Gastrocnemius medialis (tissue), 4 donors: ENCODE results near the gene ZCCHC24. TPM values are rescaled to one million over a fixed set of nuclear protein-coding genes. Genes with fewer than 3 reads are reported as not detected.
A peak's percentile ranks its signal among the peaks of the same experiment; 100 is the strongest.

Source experiments
- ATAC-seq, 2 donors: fragments of 150-250 bp; one replicate each; pipeline ENCODE4 v1.9.1; 2016
- DNase-seq, 2 donors: peaks; one replicate each; pipeline ENCODE4 v3.0.0-alpha.2; 2019
- H3K27ac ChIP-seq, 4 donors: fragments of 200-600 bp; sonication (generic); 1 replicate in 1 of 4; 2 replicates in 3 of 4; pipeline ENCODE4 v1.5.1; 2016 to 2018; ENCODE audit warnings: mild to moderate bottlenecking in 2 of 4, moderate library complexity in 1 of 4
- H3K27me3 ChIP-seq, 3 donors: fragments of 200-600 bp; sonication (generic) in 2 of 3; 1 replicate in 1 of 3; 2 replicates in 2 of 3; pipeline versions ENCODE4 v1.5.1 to v1.6.0; 2016 to 2019; ENCODE audit warnings: mild to moderate bottlenecking in 1 of 3, moderate library complexity in 1 of 3
- H3K36me3 ChIP-seq, 2 donors: fragments of 200-600 bp; sonication (generic) in 1 of 2; one replicate each; pipeline ENCODE4 v1.5.1; 2017 to 2018
- H3K4me1 ChIP-seq, 2 donors: fragments of 200-600 bp; sonication (generic) in 1 of 2; one replicate each; pipeline ENCODE4 v1.5.1; 2016 to 2017; ENCODE audit warnings: mild to moderate bottlenecking in 2 of 2
- H3K4me3 ChIP-seq, 4 donors: fragments of 200-600 bp; sonication (generic) in 3 of 4; 1 replicate in 1 of 4; 2 replicates in 3 of 4; pipeline ENCODE4 v1.5.1; 2016 to 2019; ENCODE audit warnings: mild to moderate bottlenecking in 2 of 4
- H3K9me3 ChIP-seq, 3 donors: fragments of 200-600 bp; sonication (generic) in 2 of 3; 1 replicate in 1 of 3; 2 replicates in 2 of 3; pipeline ENCODE4 v1.5.1; 2016 to 2019
- CTCF ChIP-seq, 5 experiments: fragments of 450-650 bp in 3 of 5; fragments of 200-600 bp in 2 of 5; sonication (generic) in 2 of 5; IDR thresholded peaks in 4 of 5; conservative IDR thresholded peaks in 1 of 5; 1 replicate in 4 of 5; 2 replicates in 1 of 5; pipeline ENCODE4 v1.5.1; 2016 to 2019; ENCODE audit warnings: antibody characterized with exemption in 5 of 5, mild to moderate bottlenecking in 3 of 5, moderate library complexity in 3 of 5
- POLR2A ChIP-seq, 2 donors: fragments of 450-650 bp; IDR thresholded peaks; one replicate each; pipeline ENCODE4 v1.6.1; 2017; ENCODE audit warnings: antibody characterized with exemption in 2 of 2, mild to moderate bottlenecking in 2 of 2, moderate library complexity in 2 of 2
- in situ Hi-C, 4 donors: fragments of 200-750 bp; cut with MboI; loops; one replicate each; pipeline versions ENCODE4 v1.15.0 to v1.8.0; 2017; ENCODE audit warnings: low sequenced_read_pairs in 4 of 4
- intact Hi-C: fragments of 100-400 bp; cut with DNase I; formaldehyde crosslinking; loops from one replicate; pipeline ENCODE4 v1.15.1; 2023; ENCODE audit warnings: low total_unique reads
- total RNA-seq, 4 donors: library from RNA; depleted of rRNA; stranded (reverse); fragments of >200 nt; gene quantifications; one replicate each; pipeline versions ENCODE4 v1.1.0 to v1.2.3, GENCODE V29; 2016

Gene ZCCHC24
- total RNA-seq, 4 donors from 2014 or later = 59.6 to 122 (median 84.5) TPM

GRCh38 chr10:79452174-79452611, 6.8 kb upstream of the ZCCHC24 start:
- Histone ChIP-seq H3K27ac (no peak overlapping the region), H3K4me1 (peaks cover 23 to 27% of the 10 kb centered on the region in 2 donors), H3K9me3 (no peaks in the 10 kb centered on the region), H3K4me3 (no peak overlapping the region), H3K36me3 (no peaks in the 10 kb centered on the region), H3K27me3 (no peaks in the 10 kb centered on the region)
- no peak for DNase-seq
- in situ Hi-C loops = no loop called here
- TF ChIP-seq CTCF (IDR thresholded peaks at IDR 0.05 in 4 of 5, conservative IDR thresholded peaks at IDR 0.05 in 1 of 5) = no peak
- no peak for TF ChIP-seq POLR2A (IDR thresholded peaks at IDR 0.05)
- intact Hi-C loops = no loop called here
- ATAC-seq = no peak

GRCh38 chr10:79451046-79451699, 5.7 kb upstream of the ZCCHC24 start:
- H3K4me1 ChIP-seq = peaks cover 32 to 38% of the 10 kb centered on the region in 2 donors
- H3K27me3 ChIP-seq = no peaks in the 10 kb centered on the region
- H3K27ac ChIP-seq = no peak overlapping the region
- no peak for TF ChIP-seq CTCF (IDR thresholded peaks at IDR 0.05 in 4 of 5, conservative IDR thresholded peaks at IDR 0.05 in 1 of 5)
- TF ChIP-seq POLR2A (IDR thresholded peaks at IDR 0.05) = no peak
- H3K9me3 ChIP-seq = no peaks in the 10 kb centered on the region
- intact Hi-C loops = no loop called here
- H3K36me3 ChIP-seq = no peaks in the 10 kb centered on the region
- ATAC-seq (no peak), DNase-seq (no peak)
- H3K4me3 ChIP-seq = no peak overlapping the region
- in situ Hi-C loops = no loop called here

DNA sequence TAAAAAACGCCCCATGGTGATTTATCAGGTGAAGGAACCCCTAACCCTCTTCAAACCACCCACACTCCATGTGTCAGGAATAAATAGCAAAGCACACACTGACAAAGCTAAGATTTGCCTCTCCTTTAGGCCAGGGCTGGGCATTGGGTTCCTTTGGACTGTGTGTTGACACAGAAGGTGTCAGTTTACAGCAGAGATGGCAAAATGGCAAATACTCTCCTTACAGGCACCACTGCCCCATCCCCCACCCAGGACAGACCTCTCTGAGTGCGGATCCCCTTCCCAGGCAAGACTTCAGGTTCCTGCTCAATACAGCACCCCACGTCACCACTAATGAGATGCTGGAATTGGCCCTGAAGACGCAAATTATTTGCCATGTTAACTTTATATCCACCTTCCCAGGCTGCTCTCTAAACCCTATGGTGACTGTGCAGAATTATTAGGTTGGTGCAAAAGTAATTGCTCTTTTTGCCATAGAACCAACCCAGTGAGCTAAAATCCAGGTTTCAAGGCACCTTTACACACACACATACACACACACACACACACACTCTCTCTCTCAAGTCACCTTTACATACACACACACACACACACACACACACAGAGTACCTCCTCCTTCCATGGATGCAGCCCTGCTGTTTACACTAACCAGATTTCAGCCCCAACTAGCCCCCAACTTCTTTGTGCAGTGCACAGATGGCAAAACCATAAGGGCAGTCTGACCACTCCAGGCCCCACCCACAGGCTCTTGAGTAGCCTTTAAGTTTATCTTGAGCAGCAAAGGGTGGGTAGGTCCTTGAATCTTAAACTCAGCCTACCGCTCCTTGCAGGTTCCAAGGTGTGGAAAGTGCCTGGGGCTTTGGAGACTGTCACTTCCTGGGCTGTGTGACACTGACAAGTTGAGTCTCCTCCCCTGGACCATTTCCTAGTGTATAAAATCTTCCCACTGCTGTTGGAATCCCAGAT, 4.0 kb upstream of the ZCCHC24 start:
- TF ChIP-seq CTCF (IDR thresholded peaks at IDR 0.05 in 4 of 5, conservative IDR thresholded peaks at IDR 0.05 in 1 of 5) = no peak
- TF ChIP-seq POLR2A (IDR thresholded peaks at IDR 0.05) = no peak
- DNase-seq (peak; percentile 79 to 88), ATAC-seq (peak; percentile 62 to 65)
- Histone ChIP-seq H3K27me3 (no peaks in the 10 kb centered on the region), H3K36me3 (no peaks in the 10 kb centered on the region), H3K27ac (peak overlapping the region; percentile 91 to 98 (median 94)), H3K4me1 (peaks cover 34 to 40% of the 10 kb centered on the region in 2 donors), H3K9me3 (no peaks in the 10 kb centered on the region), H3K4me3 (no peak overlapping the region)
- intact Hi-C loops (loop anchor here (5.0 to 10.0 kb wide), 2 partner anchors 295 to 758 kb away; partner anchors contain the start of gene ANXA11), in situ Hi-C loops (loop anchor here in 1 of 4 donors (25.0 kb wide), 1 partner anchor 362 kb away; no protein-coding TSS in a partner anchor)

GRCh38 chr10:79448732-79449049, 3.3 kb upstream of the ZCCHC24 start:
- Histone ChIP-seq H3K27ac (peak overlapping the region; percentile 91 to 98 (median 94)), H3K4me3 (no peak overlapping the region), H3K4me1 (peaks cover 39 to 45% of the 10 kb centered on the region in 2 donors), H3K9me3 (no peaks in the 10 kb centered on the region), H3K36me3 (no peaks in the 10 kb centered on the region), H3K27me3 (no peaks in the 10 kb centered on the region)
- in situ Hi-C loops (loop anchor here in 1 of 4 donors (25.0 kb wide), 1 partner anchor 361 kb away; no protein-coding TSS in a partner anchor), intact Hi-C loops (loop anchor here (5.0 to 10.0 kb wide), 2 partner anchors 294 to 759 kb away; partner anchors contain the start of gene ANXA11)
- no peak for ATAC-seq
- no peak for DNase-seq
- TF ChIP-seq POLR2A (IDR thresholded peaks at IDR 0.05) (no peak), CTCF (IDR thresholded peaks at IDR 0.05 in 4 of 5, conservative IDR thresholded peaks at IDR 0.05 in 1 of 5) (no peak)
